Medulla oblongata (tissue), 1 donor: Measurements from ENCODE around the gene COX7A2L.
A peak's percentile ranks its signal among the peaks of the same experiment; 100 is the strongest.
"Not testable (repeated sequence)": the region's sequence is repeated elsewhere in the genome, so short reads cannot be mapped to it uniquely, and the experiment has no call there.

ENCODE experiments used
- DNase-seq: peaks from one replicate; pipeline ENCODE4 v3.0.0-alpha.2; 2015; ENCODE audit errors: extremely low spot score

Gene COX7A2L, protein sequence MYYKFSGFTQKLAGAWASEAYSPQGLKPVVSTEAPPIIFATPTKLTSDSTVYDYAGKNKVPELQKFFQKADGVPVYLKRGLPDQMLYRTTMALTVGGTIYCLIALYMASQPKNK

DNA sequence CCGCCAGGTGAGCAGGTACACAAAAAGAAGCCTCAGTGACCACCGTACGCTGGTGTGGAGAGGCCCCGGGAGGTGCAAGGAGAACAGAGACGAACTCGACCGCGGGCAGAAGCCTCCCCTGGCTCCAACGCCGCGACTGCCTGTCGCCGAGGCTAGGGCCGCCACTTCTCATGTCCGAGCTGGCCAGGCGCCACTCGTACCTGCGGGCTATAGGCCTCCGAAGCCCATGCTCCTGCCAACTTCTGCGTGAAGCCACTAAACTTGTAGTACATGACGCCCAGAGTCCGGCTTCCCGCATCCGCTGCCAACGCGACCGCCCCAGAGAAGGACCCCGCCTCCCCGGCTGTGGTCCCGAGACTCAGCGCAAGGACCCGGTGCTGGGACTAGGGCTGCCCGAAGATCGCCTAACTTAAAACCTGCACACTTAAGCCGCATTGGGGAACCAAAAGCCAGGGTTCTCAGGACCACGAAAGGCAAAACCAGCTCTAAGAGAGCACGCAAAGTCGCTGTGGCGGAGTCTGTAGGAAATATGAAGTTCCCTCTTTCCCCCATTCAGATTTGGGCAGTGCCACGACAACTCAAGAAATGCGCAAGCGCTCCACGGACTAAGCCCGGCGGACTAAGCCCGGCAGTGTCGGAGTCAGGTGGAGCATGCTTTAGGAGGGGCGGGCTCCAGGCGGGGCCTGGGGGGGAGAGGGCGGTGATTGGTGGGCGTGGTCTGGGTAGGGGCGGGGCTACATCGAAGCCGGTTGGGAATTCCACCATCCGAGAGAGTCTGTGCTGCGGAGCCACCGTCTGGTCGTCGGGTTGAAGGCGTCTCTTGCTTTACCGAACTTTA lies at the start of gene COX7A2L:
Gene COX7A2L, minus strand, starts transcription at position 328 of the 838 bp plus-strand sequence. Its CDS starts 56 bp downstream, at position 272.
- DNase-seq = peak; percentile 99

DNA sequence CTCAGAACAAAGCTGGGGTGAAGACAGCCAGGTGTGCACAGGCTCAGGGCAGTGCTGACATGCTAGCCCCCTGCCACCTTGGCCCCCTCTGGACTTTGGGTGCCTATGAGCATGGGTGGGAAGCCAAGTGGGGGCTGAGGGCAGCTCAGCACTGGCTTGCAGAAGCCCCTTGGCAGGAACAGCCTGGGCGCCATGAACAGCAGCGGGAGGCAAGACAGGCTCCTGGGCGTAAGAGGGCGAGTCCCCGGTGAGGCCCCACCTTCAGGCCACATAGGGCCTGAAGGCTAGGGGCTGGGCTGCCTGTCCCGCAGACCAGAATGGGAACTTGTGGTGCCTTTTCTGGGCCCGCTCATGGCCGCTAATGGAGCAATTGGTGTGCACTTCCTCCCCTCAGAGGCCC lies 47.0 kb upstream of the COX7A2L start:
- no peak for DNase-seq

DNA sequence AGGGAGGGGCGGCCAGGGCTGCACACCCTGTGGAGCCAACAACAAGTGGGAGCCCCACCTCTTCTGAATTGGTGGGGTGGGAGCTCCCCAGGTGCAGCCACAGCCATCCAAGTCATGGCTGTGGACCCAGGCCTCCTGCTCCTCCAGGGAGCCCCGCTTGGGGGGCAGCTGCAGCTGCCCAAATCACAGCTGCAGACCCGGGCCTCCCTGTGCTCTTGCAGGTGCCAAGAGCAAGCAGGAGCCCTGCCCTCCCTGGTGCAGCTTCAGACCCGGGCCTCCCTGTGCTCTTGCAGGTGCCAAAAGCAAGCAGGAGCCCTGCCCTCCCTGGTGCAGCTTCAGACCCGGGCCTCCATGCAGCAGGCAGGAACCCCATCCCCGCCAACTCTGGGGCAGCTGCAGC lies 46.5 kb upstream of the COX7A2L start:
- DNase-seq = no peak

DNA sequence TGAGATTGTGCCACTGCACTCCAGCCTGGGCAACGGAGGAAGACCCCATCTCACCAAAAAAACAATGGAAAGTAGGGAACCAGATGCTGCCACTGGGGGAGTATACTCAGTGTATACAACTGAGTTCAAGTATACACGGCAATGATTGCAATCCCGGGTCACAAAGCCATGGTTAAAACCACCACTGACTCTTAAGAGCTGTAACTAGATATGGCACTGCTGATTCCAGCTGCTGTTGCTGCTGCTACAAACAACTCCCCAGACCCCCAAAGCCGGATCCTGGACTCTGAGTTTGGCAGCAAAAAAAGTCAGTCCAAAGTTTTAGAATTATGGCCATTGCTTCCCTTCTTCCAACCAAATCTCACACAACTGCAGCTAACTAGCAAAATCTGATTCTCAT lies 43.7 kb upstream of the COX7A2L start:
- no peak for DNase-seq

DNA sequence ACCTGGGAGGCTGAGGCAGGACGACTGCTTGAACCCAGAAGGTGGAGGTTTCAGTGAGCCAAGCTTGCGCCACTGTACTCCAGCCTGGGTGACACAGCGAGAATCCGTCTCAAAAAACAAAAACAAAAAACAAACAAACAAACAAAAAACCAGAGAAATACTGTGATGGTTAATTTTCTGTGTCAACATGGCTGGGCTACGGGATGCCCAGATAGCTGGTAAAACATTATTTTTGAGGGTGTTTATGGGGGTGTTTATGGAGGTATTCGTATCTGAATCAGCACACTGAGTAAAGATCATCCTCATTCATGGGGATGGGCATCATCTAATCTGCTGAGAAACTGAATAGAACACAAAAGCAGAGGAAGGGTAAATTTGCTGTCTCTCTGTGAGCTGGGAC lies 40.8 kb upstream of the COX7A2L start:
- DNase-seq = no peak

DNA sequence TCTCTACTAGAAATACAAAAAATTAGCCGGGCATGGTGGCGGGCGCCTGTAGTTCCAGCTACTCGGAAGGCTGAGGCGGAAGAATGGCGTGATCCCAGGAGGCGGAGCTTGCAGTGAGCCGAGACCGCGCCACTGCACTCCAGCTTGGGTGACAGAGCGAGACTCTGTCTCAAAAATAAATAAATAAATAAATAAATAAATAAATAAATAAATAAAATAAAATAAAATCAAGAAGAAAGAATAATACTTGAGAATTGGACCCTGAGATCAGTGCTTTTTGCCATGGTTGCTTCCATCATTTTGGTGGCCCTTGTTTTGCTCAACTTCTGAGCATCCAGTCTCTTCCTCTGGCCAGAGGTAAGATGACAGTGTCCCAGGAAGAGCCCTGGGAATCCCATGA lies 37.0 kb upstream of the COX7A2L start:
- DNase-seq = not testable (repeated sequence)

DNA sequence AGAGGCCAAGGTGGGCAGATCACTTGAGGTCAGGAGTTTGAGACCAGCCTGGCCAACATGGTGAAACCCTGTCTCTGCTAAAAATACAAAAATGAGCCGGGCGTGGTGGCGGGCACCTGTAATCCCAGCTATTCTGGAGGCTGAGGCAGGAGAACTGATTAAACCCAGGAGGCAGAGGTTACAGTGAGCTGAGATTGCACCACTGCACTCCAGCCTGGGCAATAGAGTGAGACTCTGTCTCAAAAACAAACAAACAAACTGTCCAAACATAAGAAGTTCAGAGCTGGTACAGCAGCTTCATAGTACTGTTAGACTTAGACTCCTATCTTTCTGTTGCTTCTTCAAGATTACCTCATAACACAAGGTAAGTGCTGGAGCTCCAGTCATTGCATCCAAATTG lies 32.3 kb upstream of the COX7A2L start:
- not testable (repeated sequence) for DNase-seq

DNA sequence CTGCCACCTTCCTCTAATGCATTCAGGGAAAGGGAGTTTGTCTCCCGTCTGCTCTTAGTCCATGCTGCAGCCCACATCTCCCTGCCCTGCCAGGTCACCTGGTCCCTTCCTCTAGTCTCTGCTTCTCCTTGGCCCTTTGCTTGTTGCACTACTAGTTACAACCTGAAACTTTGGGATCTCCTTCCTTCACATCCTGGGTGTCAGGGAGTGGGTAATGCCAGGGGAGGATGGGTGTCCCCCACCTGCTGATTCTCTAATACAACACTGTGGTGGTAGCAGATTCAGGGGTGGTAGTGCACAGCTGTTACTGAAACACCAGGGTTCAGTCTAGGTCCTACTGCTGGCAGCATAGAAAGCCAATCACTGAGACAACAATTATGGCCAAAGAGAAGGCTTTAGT lies 31.2 kb upstream of the COX7A2L start:
- no peak for DNase-seq

DNA sequence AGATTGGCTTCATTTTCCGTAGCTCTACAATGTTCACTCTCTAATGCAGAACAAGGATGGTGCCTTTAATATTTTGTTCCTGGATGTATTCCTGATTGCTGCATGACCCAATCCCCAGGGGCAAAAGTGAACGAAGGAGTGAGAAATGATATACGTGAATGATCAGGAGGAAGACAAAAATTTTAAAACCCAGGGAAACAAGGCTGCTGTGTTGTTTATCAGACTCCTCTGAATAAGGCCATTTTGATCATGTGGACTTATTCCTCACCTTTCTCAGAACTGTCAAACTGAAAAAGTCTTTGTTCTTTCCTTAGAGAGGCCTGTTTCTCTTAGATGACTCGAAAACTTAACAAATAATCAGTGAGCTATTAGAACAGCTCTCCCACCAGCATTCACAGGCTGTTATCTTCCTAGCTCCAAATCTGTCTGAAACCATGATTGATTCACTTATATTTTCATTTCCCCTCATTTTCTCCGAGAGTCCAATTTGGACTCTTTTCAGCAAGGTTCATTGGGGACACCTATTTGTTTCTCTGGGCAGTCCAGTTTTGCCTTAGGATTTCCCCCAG lies 29.5 kb upstream of the COX7A2L start:
- no peak for DNase-seq

DNA sequence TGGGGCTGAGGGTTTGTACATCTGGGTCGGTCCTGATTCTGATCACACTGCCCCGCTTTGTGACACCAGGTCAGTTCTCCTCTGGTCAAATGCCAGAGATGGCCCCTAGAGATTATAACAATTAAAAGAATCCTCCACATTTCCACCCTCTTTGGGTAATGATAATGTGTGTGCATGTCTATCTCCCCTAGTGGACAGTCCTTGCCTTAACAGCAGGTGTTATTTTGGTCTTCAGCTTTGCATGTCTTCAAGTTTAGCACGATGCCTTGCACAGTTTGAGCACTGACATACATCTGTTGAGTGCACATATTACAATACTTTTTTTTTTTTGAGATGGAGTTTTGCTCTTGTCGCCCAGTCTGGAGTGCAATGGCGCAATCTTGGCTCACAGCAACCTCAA lies 25.7 kb upstream of the COX7A2L start:
- DNase-seq = no peak

DNA sequence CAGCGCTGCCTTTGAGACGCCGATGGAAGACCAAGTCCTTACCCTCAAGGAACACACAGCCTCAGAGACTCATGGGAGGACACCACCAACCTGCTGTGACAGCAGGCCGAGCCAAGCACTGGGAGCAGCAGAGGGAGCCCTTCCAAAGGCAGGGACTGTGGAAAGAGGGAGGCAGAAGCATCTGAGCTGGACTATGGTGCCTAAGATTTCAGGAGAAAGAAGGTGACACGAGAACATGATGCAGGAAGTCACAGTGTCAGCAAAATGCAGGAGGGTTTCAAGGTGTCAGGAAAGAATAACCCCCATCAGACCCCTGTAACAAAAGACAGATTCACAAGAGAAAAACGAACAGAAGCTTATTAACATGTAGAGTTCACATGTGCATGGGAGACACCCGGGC lies 24.2 kb upstream of the COX7A2L start:
- DNase-seq = peak; percentile 35

DNA sequence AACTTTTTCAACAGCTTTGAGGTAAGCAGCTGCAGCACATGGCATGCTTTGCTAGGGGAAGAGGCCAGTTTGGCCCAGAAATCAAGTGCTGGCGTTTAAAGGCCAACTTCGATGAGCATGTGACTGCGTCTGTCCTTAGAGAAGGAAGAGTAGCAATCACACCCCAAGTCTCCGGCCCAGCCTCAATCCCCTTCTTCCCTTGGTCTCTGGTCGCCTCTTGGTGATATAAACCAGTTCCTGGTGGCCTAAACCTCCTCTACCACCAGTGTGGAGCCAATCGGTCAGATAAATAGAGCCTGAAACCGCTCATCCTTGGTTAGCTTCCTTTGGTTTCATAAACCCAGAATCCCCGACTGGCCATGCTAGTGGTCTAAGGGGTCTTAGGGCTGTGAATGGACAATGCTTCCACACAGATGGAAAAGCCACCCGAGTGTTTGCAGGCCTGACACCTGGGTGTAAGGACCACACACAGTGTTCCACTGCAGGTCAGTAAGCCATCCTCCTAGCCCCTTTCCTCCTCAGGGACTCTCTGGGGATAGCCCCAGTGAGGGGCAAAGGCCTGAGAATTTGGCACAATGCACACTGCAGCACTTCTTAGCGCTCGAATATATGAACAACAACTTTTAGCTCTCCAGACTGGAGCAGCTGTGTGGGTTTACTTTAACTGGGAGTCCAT lies 23.0 kb upstream of the COX7A2L start:
- DNase-seq = no peak

DNA sequence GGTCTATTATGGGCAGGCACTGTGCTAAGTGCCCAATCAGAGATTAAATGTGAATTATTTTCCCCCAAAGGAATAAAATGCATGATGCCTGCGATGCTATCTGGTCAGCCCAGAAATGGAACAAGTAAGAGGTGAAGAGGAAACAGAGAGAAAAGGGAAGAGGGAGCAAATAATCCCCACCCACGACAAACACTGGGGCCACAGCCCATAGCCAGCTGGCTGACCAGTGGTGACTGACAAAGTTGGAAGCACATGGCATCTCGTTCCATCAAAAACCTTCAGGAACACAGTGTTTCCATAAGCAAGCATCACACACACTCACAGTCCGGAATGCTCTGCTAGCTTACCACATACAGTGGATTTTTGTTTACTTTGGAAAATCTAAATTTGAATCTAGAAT lies 21.1 kb upstream of the COX7A2L start:
- no peak for DNase-seq

DNA sequence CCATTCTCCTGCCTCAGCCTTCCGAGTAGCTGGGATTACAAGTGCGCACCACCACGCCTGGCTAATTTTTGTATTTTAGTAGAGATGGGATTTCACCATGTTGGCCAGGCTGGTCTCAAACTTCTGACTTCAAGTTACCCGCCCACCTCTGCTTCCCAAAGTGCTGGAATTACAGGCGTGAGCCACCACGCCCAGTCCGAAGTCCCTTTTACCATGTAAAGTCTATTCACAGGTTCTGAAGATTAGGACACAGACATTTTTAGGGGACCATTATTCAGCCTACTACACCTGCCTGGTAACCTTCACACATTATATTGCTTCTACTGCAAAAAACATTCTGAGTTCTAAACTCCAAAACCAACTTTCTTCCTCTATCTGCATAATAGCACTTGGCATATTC lies 19.0 kb upstream of the COX7A2L start:
- DNase-seq = not testable (repeated sequence)

DNA sequence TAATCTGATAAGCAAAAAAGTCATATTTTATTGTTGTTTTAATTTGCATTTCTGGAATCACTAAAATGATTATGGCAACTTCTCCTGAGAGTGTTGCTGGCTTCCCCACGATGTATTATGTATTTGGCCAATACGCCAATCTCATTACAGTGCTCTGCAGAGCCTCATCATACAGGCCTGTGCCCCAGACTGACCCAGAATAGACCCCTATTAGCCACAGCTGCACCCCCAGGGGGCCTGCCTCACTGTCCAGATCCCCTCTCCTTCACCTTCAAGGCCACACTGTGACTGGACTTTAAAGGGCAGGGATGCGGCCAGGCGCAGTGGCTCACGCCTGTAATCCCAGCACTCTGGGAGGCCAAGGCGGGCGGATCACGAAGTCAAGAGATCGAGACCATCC lies 17.4 kb upstream of the COX7A2L start:
- no peak for DNase-seq

DNA sequence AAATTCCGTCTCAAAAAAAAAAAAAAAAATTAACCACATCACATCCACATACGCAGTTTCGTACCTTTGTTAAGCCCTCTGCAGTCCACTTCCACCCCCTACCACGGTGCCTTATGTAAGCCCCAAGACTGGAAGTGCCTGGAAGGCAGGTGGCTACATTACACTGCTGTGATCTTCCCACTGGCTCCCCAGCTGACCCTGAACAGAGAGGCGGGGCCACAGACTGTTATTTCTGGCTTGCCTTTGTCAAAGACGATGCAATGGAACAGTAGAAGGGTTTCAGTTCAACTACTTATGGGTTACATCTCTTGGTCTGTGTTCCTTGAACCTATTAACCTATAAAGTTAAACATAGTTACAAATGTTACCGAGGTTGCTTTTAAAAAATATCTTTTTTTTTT lies 15.7 kb upstream of the COX7A2L start:
- no peak for DNase-seq

DNA sequence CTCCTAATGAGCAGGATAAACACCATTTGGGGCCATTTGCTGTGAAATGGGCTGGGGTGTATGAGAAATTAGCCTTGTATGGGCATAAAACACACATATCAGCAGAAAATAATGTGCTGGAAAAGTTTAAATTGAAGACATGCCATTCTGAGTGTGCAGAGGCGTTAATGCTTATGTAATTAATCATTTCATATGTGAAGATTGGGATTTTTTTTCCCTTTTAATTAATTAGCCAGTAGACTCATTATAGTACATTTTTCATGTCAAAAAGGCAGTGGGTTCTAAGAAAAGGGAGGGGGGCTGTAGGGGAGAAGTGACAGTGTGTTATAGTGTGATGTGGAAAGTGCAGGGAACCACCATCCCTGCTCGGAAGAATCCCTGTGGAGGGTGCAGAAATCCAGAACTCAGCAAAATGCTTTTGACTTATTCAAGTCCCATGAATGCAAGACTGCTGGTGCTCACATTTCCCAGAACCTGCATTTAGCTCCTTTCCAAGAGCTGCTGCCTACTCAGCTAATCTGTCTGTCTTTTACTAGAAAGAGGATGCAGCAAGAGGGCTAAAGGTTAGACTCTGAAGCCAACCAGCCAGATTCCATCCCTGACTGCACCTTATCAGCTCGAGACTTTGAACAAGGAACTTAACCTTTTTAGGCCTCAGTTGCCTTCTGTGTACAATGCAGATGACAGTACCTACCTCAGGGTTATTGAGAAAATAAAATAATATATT lies 11.6 kb upstream of the COX7A2L start:
- DNase-seq = no peak

DNA sequence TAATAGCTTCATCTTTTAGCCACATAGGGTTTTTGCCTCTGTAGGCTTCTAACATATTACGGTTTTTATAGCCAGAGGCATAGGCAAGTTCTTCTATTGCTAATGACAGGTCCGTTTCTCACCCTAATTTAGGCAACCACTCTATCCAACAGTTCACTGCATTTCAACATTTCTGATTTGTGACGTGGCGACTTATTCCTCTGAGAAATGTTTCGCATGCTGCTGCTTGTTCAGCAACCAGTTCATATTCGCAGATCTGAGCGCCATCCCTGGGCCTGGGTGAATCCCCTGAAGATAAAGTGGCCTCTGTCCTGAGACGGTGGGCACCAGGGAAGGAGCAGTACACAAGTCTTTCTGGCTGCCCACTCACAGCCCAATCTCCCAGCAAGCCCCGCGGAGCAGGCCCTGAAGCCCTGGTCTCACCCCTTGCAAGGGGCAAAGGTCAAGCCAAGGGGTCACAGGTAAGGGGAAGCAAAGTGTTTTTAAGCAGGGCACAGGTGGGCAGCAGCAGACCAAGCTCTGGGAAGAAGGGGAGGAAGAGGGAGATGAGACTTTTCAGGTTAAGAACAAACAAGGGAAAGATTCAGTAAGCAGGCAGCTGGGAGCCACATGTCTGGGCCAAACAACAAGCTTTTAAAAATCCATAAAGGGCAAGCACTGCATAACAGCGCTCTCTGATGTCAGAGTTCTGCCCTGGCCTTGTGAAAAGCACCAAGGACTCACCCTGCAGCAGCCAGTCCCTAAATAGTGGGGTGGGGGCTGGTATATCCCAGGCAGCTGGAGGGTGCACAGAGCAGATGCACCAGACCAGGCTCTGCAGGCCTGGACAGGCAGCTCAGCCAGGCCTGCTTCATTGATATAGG lies 10.8 kb upstream of the COX7A2L start:
- DNase-seq = no peak

DNA sequence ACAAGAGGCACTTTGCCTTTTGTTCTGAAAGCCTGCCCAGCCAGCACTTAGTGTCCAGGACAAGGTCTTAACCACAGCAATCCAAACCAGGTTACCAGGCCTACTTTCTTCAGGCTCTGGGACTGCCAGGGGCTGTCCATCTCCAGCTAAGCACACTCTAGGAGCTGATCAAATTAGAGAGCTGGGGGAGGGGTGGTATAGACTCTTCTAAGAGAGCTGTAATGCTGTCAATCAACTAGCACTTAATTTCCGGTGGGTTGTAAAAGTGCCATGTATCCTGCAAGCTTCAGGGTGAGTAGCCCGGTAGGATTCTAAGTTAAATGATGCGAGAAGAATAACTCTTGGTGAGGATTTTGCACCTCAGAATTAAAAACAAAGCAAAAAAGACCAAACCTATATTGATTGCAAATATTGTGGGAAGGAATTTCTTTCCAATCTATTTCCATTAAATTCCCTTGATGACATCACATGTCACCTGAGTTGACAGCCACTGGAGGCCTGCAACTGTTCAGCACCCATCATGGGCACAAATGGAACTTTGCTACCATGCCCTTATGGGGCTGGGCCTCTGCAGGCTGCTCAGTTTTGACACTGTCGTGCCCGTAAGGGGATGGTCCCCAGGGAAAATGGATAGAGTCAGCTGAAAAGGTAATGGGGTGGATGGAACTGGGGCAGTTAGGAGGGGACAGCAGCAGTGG lies 8.7 kb upstream of the COX7A2L start:
- no peak for DNase-seq

DNA sequence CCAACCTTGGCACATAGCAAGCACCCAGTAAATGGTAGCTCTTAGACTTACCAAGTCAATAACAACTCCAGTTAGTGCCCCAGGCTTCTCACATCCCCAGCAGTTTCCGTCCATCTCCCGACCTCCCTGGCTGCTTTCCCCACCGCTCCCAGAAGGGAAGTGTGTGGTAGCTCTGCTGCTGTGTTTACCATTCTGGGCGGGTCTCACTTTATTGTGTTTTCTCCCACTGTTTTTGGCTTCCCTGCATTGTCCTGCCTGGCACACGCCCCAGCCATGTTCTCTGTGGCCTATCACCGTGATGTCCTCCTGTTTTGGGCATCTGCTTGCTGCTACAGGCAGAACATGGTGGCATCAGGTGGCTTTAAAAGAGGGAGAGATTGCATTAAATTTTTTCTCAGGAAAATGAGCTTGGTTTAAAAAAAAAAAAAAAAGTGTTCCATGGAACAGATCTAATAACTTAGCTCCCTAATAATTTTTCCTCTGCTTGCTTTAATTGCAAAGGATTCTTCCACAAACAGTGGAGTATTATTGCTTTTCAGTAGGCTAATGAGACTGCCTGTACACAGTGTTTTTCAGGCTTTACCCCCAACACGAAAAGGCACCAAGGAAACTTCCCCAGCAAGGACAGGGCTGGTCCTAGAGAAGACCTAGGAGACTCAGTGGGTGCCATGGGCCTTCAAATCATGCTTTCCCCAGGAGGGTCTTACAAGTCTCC lies 8.0 kb upstream of the COX7A2L start:
- DNase-seq = no peak
